Nephron (organoid): ENCODE data around the gene TMEM134.

ENCODE experiments used
- H3K27ac Mint-ChIP-seq, 3 experiments: 2 replicates each; pipeline ENCODE4 v1.8.0; 2020; ENCODE audit warnings: mixed read lengths in 3 of 3, mild to moderate bottlenecking in 2 of 3, moderate library complexity in 1 of 3
- H3K27me3 Mint-ChIP-seq: 2 replicates; pipeline ENCODE4 v1.8.0; 2021; ENCODE audit warnings: low read depth, mild to moderate bottlenecking, moderate library complexity, mixed read lengths
- H3K36me3 Mint-ChIP-seq: 2 replicates; pipeline ENCODE4 v1.8.0; 2020; ENCODE audit warnings: low read depth, mixed read lengths
- H3K4me1 Mint-ChIP-seq: 2 replicates; pipeline ENCODE4 v1.8.0; 2020; ENCODE audit warnings: mixed read lengths
- H3K4me3 Mint-ChIP-seq, 3 experiments: 2 replicates each; pipeline ENCODE4 v1.8.0; 2020; ENCODE audit warnings: mild to moderate bottlenecking in 3 of 3, mixed read lengths in 3 of 3, moderate library complexity in 2 of 3
- H3K9me3 Mint-ChIP-seq: 2 replicates; pipeline ENCODE4 v1.8.0; 2020; ENCODE audit warnings: mixed read lengths
- CTCF ChIP-seq, 3 experiments: fragments of 200-600 bp; sonication (generic); IDR thresholded peaks; one replicate each; pipeline ENCODE4 v1.5.0; 2021; ENCODE audit warnings: antibody characterized with exemption in 3 of 3; ENCODE audit not compliant: unreplicated experiment in 3 of 3

Gene TMEM134

GRCh38 chr11:67496113-67496512 lies 27.1 kb upstream of the TMEM134 start:
- no peak overlapping the region for H3K4me3 Mint-ChIP-seq

GRCh38 chr11:67495234-67496005 lies 26.4 kb upstream of the TMEM134 start:
- Mint-ChIP-seq H3K9me3 (no peaks in the 10 kb centered on the region), H3K27me3 (no peaks in the 10 kb centered on the region), H3K4me1 (no peaks in the 10 kb centered on the region), H3K27ac (no peak overlapping the region), H3K4me3 (no peak overlapping the region), H3K36me3 (peaks cover 3% of the 10 kb centered on the region)
- no peak for TF ChIP-seq CTCF (IDR thresholded peaks at IDR 0.05; ENCODE audit: unreplicated experiment in 3 of 3)

More at GRCh38 chr11:67496113-67496512, 27.1 kb upstream of the TMEM134 start:
- H3K4me1 Mint-ChIP-seq: no peaks in the 10 kb centered on the region
- no peaks in the 10 kb centered on the region for H3K27me3 Mint-ChIP-seq
- no peaks in the 10 kb centered on the region for H3K9me3 Mint-ChIP-seq
- peaks cover 8% of the 10 kb centered on the region for H3K36me3 Mint-ChIP-seq
- H3K27ac Mint-ChIP-seq: no peak overlapping the region
- no peak for TF ChIP-seq CTCF (IDR thresholded peaks at IDR 0.05; ENCODE audit: unreplicated experiment in 3 of 3)

- TF ChIP-seq CTCF (IDR thresholded peaks at IDR 0.05; ENCODE audit: unreplicated experiment in 3 of 3): no peak
- H3K36me3 Mint-ChIP-seq: peaks cover 6% of the 10 kb centered on the region
- no peaks in the 10 kb centered on the region for H3K4me1 Mint-ChIP-seq
- no peaks in the 10 kb centered on the region for H3K9me3 Mint-ChIP-seq
- no peak overlapping the region for H3K4me3 Mint-ChIP-seq
- no peaks in the 10 kb centered on the region for H3K27me3 Mint-ChIP-seq
- H3K27ac Mint-ChIP-seq: no peak overlapping the region
Observed at GRCh38 chr11:67494371-67495233, 25.6 kb upstream of the TMEM134 start.

- no peak overlapping the region for H3K4me3 Mint-ChIP-seq
- H3K9me3 Mint-ChIP-seq: no peaks in the 10 kb centered on the region
- H3K4me1 Mint-ChIP-seq: no peaks in the 10 kb centered on the region
- H3K27me3 Mint-ChIP-seq: no peaks in the 10 kb centered on the region
- H3K36me3 Mint-ChIP-seq: peaks cover 8% of the 10 kb centered on the region
- TF ChIP-seq CTCF (IDR thresholded peaks at IDR 0.05; ENCODE audit: unreplicated experiment in 3 of 3): no peak
- no peak overlapping the region for H3K27ac Mint-ChIP-seq
Observed at GRCh38 chr11:67493548-67494370, 24.7 kb upstream of the TMEM134 start.

- no peaks in the 10 kb centered on the region for H3K4me1 Mint-ChIP-seq
- no peak overlapping the region for H3K27ac Mint-ChIP-seq
- H3K36me3 Mint-ChIP-seq: peaks cover 10% of the 10 kb centered on the region
- no peaks in the 10 kb centered on the region for H3K27me3 Mint-ChIP-seq
- no peaks in the 10 kb centered on the region for H3K9me3 Mint-ChIP-seq
- no peak for TF ChIP-seq CTCF (IDR thresholded peaks at IDR 0.05; ENCODE audit: unreplicated experiment in 3 of 3)
- no peak overlapping the region for H3K4me3 Mint-ChIP-seq
Observed at GRCh38 chr11:67492801-67493547, 23.9 kb upstream of the TMEM134 start.
